LNCAP (cell line): ENCODE measurements around the gene CYFIP1.

Experiments
- TF ChIP-seq, protein P1 (sequence below): fragments of 450-650 bp; IDR thresholded peaks from 2 replicates; pipeline ENCODE4 v1.5.1; 2017; ENCODE audit warnings: mild to moderate bottlenecking

The CYFIP1 gene

DNA sequence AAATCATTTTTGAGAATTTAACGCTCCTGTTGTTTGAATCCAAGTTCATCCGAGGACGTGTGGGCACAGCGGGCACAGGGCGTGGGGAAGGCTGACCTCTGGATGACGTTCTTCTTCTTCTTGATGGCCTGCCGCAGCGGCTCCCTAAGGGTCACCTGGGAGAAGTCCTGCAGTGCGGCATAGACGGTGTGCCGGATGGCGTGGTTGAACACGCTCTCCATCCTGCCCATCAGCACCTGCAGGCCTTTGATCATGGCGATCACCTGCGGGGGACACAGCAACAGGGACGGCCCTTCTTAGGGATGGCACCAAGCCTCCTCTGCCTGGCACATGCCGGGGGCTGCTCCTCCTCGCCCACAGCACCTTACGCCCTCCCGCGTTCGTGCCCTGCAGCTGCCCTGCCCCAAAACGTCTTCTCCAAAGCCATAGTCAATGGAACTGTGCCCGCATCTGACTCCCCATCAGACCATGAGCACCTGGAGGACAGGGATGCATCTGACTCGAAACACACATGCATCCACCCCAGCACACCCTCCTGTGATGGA lies 61.5 kb downstream of the CYFIP1 start:
- TF ChIP-seq, protein P1, sequence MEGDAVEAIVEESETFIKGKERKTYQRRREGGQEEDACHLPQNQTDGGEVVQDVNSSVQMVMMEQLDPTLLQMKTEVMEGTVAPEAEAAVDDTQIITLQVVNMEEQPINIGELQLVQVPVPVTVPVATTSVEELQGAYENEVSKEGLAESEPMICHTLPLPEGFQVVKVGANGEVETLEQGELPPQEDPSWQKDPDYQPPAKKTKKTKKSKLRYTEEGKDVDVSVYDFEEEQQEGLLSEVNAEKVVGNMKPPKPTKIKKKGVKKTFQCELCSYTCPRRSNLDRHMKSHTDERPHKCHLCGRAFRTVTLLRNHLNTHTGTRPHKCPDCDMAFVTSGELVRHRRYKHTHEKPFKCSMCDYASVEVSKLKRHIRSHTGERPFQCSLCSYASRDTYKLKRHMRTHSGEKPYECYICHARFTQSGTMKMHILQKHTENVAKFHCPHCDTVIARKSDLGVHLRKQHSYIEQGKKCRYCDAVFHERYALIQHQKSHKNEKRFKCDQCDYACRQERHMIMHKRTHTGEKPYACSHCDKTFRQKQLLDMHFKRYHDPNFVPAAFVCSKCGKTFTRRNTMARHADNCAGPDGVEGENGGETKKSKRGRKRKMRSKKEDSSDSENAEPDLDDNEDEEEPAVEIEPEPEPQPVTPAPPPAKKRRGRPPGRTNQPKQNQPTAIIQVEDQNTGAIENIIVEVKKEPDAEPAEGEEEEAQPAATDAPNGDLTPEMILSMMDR = no peak

DNA sequence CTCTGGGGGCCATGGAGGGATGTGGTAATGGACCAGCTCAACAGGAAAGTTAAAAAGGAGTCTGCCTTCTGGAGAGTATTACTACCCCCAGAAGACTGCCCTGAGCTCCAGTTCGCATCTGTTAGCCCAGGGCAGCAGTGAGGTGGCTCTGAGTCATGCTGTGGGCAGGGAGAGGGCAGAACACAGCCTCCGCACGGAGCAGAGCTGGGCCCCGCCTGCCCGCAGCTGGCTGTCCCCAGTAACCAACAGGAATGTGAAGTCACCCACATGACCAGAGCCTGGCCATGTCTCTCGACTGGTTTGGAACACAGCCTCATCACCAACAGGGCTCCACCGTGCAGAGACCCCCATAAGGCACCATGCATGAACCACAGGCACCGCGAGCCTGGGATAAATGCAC lies 62.1 kb downstream of the CYFIP1 start:
- TF ChIP-seq, protein P1 = no peak

DNA sequence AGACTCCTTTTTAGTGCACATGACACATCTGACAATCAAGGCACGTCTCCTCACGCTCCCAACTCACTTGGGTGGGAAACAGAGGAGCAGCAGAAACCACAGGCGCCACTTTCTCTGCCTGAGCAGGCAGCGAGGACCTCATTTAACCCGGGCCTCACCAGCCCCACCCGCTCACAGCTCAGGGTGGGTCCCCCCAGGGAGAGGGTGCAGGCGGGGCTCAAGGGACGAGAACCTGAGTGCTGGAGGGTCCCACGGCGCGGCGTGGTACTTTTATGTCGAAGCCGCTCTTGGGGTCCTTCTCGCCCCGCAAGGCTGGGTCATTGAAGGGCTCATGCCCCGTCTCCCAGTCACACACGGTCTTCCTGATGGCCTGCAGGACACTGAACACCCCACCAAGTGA lies 62.6 kb downstream of the CYFIP1 start:
- TF ChIP-seq, protein P1 = no peak

DNA sequence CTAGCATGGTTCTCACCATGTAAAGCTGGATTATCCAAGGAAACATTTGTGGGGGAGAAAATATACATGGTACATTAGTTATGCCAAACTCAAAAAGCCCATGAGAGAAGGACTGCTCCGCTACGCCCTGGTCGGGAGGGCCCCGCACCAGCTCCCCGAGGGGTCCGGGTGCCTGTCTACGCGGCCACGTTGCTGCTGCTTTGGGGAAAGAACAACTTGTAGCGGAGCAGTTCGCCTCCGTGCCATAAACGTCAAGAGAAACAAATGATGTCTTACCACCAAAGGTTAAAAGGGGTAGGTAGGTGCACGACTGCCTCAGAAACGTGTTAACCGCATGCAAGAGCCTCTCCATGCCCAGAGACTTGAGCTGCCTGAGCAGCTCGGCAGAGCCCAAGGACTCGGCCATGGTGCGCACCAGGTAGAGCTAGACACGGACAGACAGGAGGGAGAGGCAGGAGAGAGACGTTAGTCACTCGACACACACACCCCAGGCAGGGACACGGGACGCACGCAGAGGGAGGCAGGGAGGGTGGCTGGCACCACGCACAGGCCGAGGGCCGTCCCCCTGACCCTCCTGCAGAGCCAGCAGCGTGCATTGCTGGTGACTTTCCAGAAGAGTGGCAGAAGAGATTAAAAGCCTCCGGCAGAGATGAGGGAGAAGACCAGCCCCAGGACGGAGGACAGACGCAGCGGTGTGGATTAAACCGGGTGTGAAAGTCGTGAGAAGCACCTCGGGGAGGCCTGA lies 63.4 kb downstream of the CYFIP1 start:
- TF ChIP-seq, protein P1 = no peak

DNA sequence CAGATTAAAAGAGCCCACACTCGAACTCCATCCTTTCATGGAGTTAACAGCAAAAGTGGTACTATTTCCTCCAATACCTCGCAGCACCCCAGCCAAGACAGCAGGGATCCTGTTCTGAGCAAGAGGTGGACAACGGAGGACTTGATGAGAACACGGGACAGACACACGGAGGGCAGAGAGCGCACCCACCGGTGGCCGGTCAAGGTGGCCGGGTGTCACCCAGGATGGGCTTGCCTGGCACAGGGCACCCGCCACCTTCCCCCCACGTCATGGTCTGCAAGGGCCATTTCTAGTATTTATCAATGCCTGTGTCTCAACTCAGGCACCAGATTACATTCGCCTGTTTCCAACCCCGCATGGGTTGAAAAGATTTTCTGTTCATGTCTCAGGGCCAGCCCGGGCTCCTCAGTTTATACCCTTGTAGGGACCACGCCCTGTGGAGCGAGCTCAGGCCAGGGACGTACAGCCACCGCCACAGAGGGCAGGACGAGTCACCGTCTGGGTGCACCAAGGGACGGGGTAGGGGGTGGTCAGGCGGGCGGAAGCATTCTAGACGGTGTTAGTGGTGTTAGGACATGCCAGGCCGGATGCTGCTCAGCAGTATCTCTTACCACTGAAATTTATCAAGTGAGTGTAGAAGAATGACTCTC lies 64.2 kb downstream of the CYFIP1 start:
- TF ChIP-seq, protein P1 = no peak

DNA sequence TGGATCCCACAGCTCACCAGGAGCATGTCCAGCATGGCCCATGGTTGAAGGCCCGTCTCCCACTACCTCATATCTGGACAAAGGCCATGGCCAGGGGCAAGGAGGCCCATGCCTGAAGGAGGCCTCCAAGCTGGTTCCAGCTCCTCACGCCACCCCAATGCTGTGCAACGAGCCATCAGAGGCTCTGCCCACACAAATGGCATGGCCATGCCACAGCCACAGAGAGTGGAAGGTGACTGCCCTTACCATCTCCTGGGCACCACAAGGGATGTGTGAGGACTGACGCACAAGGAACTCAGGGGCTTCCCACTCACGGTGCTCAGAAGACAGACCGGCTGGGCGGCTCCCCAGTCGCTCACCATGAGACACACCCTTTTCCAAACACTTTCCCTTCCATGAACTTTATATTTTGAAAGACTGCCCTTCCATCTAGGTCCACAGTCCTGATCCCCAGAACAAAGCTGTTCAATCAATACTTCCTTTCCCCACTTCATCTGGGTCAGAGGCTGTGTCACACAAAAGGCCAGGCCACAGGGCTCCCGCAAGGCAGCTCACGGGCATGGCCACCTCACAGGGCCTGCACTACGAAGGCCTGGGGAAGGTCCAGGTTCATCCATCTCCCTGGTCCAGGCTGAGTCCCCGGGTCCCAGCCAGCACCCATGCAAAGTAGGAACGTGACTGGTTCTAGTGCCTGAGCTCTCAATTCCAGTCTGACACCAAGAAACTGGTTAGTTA lies 66.4 kb downstream of the CYFIP1 start:
- TF ChIP-seq, protein P1 = no peak

DNA sequence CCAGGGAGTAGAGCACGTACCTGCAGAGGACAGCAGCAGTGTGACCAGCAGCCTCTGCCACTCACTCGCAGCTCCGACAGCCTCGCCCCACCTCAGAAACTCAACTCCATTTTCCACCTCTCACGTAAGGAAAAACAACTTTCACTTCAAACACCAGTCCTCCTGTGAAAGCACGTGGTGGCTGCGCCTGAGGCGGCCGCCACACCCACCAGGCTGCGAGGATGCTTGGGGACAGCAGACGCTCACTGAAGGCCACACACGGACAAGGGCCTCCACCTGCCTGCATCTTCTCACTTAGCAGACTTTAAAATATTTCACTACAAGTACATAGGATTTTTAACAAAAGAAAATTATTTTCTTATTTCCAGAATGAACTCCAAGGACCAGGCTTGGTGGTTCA lies 67.9 kb downstream of the CYFIP1 start:
- TF ChIP-seq, protein P1 = no peak
